H1 (cell line): ENCODE data around the gene RETSAT. TPM values are rescaled to one million over a fixed set of nuclear protein-coding genes. Genes with fewer than 3 reads are reported as not detected.

ENCODE experiments used
- CTCF ChIA-PET: fragments of 300-600 bp; sonication (Branson Sonifier 250); formaldehyde crosslinking; loops from one replicate; lab custom pipeline; 2021; ENCODE audit not compliant: partially characterized antibody; lab: Charles Lee
- POLR2A ChIA-PET: fragments of 300-600 bp; sonication (Branson Sonifier 250); formaldehyde crosslinking; loops from one replicate; lab custom pipeline; 2021; ENCODE audit warnings: inconsistent platforms; ENCODE audit not compliant: partially characterized antibody; lab: Charles Lee
- DNase-seq, 2 experiments: peaks; one replicate each; pipeline versions ENCODE4 v3.0.0 to v3.0.0-alpha.2; 2010 to 2022; ENCODE audit warnings: low spot score in 2 of 2, low read depth in 1 of 2, mixed read lengths in 1 of 2
- FAIRE-seq: peaks from 2 replicates; lab custom pipeline; 2011; peaks lifted over from hg19 to GRCh38; lab: Jason Lieb, UNC
- H2AFZ ChIP-seq: 2 replicates; pipeline ENCODE4 v1.8.1; 2012; ENCODE audit warnings: low read length, inconsistent platforms
- H2AK5ac ChIP-seq: 2 replicates; pipeline ENCODE4 v1.6.1; 2013; ENCODE audit warnings: low read depth, low read length
- H2BK120ac ChIP-seq: replicated peaks from 2 replicates; pipeline ENCODE3; 2013; ENCODE audit warnings: low read depth, low read length, inconsistent platforms
- H2BK12ac ChIP-seq: 2 replicates; pipeline ENCODE4 v1.6.1; 2013; ENCODE audit warnings: low read depth, low read length
- H2BK15ac ChIP-seq: 2 replicates; pipeline ENCODE4 v1.6.1; 2013; ENCODE audit warnings: low read length
- H2BK20ac ChIP-seq: 2 replicates; pipeline ENCODE4 v1.6.1; 2013; ENCODE audit warnings: low read length
- H2BK5ac ChIP-seq: 2 replicates; pipeline ENCODE4 v1.6.1; 2013; ENCODE audit warnings: low read depth, low read length
- H3K14ac ChIP-seq: 2 replicates; pipeline ENCODE4 v1.6.1; 2013; ENCODE audit warnings: inconsistent platforms; ENCODE audit not compliant: insufficient read length
- H3K18ac ChIP-seq: 2 replicates; pipeline ENCODE4 v1.6.1; 2013; ENCODE audit warnings: low read length; ENCODE audit errors: extremely low read depth
- H3K23ac ChIP-seq: 2 replicates; pipeline ENCODE4 v1.6.1; 2013; ENCODE audit warnings: inconsistent platforms; ENCODE audit not compliant: insufficient read length
- H3K23me2 ChIP-seq: 2 replicates; pipeline ENCODE4 v1.6.1; 2013; ENCODE audit warnings: low read depth, low read length
- H3K27ac ChIP-seq: 2 replicates; pipeline ENCODE4 v1.6.1; 2011; ENCODE audit warnings: low read depth, low read length, inconsistent platforms
- H3K27me3 ChIP-seq, 4 experiments: replicated peaks in 1 of 4; 1 replicate in 1 of 4; 2 replicates in 3 of 4; pipeline versions ENCODE4 v1.6.1 to v1.8.1; 2011 to 2013; ENCODE audit warnings: low read length in 3 of 4, mild to moderate bottlenecking in 3 of 4, inconsistent platforms in 2 of 4, mixed read lengths in 2 of 4, moderate library complexity in 1 of 4; ENCODE audit not compliant: control insufficient read depth in 3 of 4, insufficient read depth in 3 of 4; ENCODE audit errors: extremely low read depth in 1 of 4
- H3K36me3 ChIP-seq, 4 experiments: 2 replicates each; pipeline versions ENCODE4 v1.6.1 to v1.8.1; 2011 to 2013; ENCODE audit warnings: mild to moderate bottlenecking in 4 of 4, low read length in 3 of 4, moderate library complexity in 2 of 4, control low read depth in 1 of 4, inconsistent platforms in 1 of 4; ENCODE audit not compliant: insufficient read depth in 4 of 4, control insufficient read depth in 2 of 4
- H3K4ac ChIP-seq: replicated peaks from 2 replicates; pipeline ENCODE3; 2013; ENCODE audit warnings: low read length, low read depth, mixed read lengths, inconsistent platforms; ENCODE audit not compliant: insufficient read length
- H3K4me1 ChIP-seq, 4 experiments: replicated peaks in 1 of 4; 1 replicate in 1 of 4; 2 replicates in 3 of 4; pipeline versions ENCODE4 v1.6.1 to v1.8.1; 2011 to 2013; ENCODE audit warnings: low read length in 3 of 4, inconsistent platforms in 2 of 4, mixed read lengths in 1 of 4; ENCODE audit not compliant: insufficient read depth in 4 of 4, control insufficient read depth in 3 of 4
- H3K4me2 ChIP-seq, 2 experiments: 2 replicates each; pipeline versions ENCODE4 v1.6.1 to v1.8.1; 2011 to 2013; ENCODE audit warnings: low read depth in 2 of 2, low read length in 2 of 2, control low read depth in 1 of 2, inconsistent platforms in 1 of 2, mild to moderate bottlenecking in 1 of 2; ENCODE audit not compliant: insufficient read depth in 1 of 2
- H3K4me3 ChIP-seq, 4 experiments: fragments of 200-600, 300-600 bp in 1 of 4; sonication (generic), shearing (Covaris generic), sonication (Bioruptor Twin) in 1 of 4; 2 replicates each; pipeline versions ENCODE4 v1.5.1 to v1.8.1; 2011 to 2016; ENCODE audit warnings: low read length in 4 of 4, low read depth in 3 of 4, control low read depth in 2 of 4, inconsistent platforms in 2 of 4, mild to moderate bottlenecking in 2 of 4, mixed read lengths in 1 of 4, moderate library complexity in 1 of 4; ENCODE audit not compliant: insufficient read depth in 2 of 4; ENCODE audit errors: extremely low read depth in 1 of 4
- H3K56ac ChIP-seq: replicated peaks from 2 replicates; pipeline ENCODE3; 2013; ENCODE audit warnings: low read depth, mild to moderate bottlenecking, mixed read lengths, low read length, inconsistent platforms; ENCODE audit not compliant: insufficient read length
- H3K79me1 ChIP-seq: 2 replicates; pipeline ENCODE4 v1.6.1; 2013; ENCODE audit warnings: low read depth, low read length, control low read depth
- H3K79me2 ChIP-seq, 2 experiments: 2 replicates each; pipeline versions ENCODE4 v1.6.1 to v1.8.1; 2012 to 2013; ENCODE audit warnings: low read length in 2 of 2, mild to moderate bottlenecking in 2 of 2, inconsistent platforms in 1 of 2; ENCODE audit not compliant: insufficient read depth in 2 of 2, control insufficient read depth in 1 of 2
- H3K9ac ChIP-seq, 4 experiments: replicated peaks in 1 of 4; 1 replicate in 1 of 4; 2 replicates in 3 of 4; pipeline versions ENCODE4 v1.6.1 to v1.8.1; 2011 to 2013; ENCODE audit warnings: low read depth in 3 of 4, low read length in 3 of 4, control low read depth in 2 of 4, mild to moderate bottlenecking in 2 of 4, moderate library complexity in 2 of 4, inconsistent platforms in 1 of 4; ENCODE audit errors: extremely low read depth in 1 of 4
- H3K9me3 ChIP-seq, 2 experiments: 2 replicates each; pipeline versions ENCODE4 v1.6.1 to v1.8.1; 2012 to 2013; ENCODE audit warnings: mild to moderate bottlenecking in 2 of 2, moderate library complexity in 2 of 2, control low read depth in 1 of 2, inconsistent platforms in 1 of 2, low read depth in 1 of 2, low read length in 1 of 2, mixed read lengths in 1 of 2; ENCODE audit not compliant: insufficient read depth in 2 of 2
- H4K20me1 ChIP-seq, 2 experiments: replicated peaks in 1 of 2; 2 replicates each; pipeline versions ENCODE3 to v1.8.1; 2011 to 2013; ENCODE audit warnings: inconsistent platforms in 2 of 2, low read length in 2 of 2, mild to moderate bottlenecking in 1 of 2; ENCODE audit not compliant: insufficient read depth in 2 of 2, control insufficient read depth in 1 of 2
- H4K5ac ChIP-seq: 2 replicates; pipeline ENCODE4 v1.6.1; 2013; ENCODE audit warnings: low read length, low read depth, mixed read lengths, inconsistent platforms; ENCODE audit not compliant: insufficient read length
- H4K8ac ChIP-seq: 2 replicates; pipeline ENCODE4 v1.8.0; 2013; ENCODE audit warnings: mild to moderate bottlenecking, moderate library complexity, low read length, inconsistent platforms; ENCODE audit not compliant: insufficient read depth; ENCODE audit errors: extremely low read depth
- H4K91ac ChIP-seq: replicated peaks from 2 replicates; pipeline ENCODE3; 2013; ENCODE audit warnings: low read length, mixed read lengths, inconsistent platforms; ENCODE audit not compliant: insufficient read length
- CEBPB ChIP-seq: IDR thresholded peaks from 2 replicates; pipeline ENCODE4 v1.6.1; 2012; ENCODE audit warnings: low read depth, low read length
- CHD2 ChIP-seq: IDR thresholded peaks from 2 replicates; pipeline ENCODE4 v1.6.1; 2012; ENCODE audit warnings: low read length, improper control_type of control experiment
- EGR1 ChIP-seq: IDR thresholded peaks from 2 replicates; pipeline ENCODE4 v1.6.1; 2011; ENCODE audit warnings: low read depth, low read length, borderline replicate concordance
- KDM1A ChIP-seq: fragments of 200-600, 300-600 bp; sonication (generic); IDR thresholded peaks from 2 replicates; pipeline ENCODE4 v1.7.1; 2016; ENCODE audit warnings: mild to moderate bottlenecking, low read length, borderline replicate concordance
- PHF8 ChIP-seq: fragments of 200-600 bp; sonication (generic); conservative IDR thresholded peaks from 2 replicates; pipeline ENCODE4 v1.7.1; 2012; ENCODE audit warnings: low read depth, mild to moderate bottlenecking, inconsistent platforms, low read length, moderate library complexity
- POU5F1 ChIP-seq: IDR thresholded peaks from 2 replicates; pipeline ENCODE4 v1.6.1; 2011; ENCODE audit warnings: low read depth, mild to moderate bottlenecking, low read length, moderate library complexity
- SIN3A ChIP-seq, 2 experiments: IDR thresholded peaks in 1 of 2; conservative IDR thresholded peaks in 1 of 2; 2 replicates each; pipeline ENCODE4 v1.6.1; 2011 to 2012; ENCODE audit warnings: low read length in 2 of 2, improper control_type of control experiment in 1 of 2, low read depth in 1 of 2, mild to moderate bottlenecking in 1 of 2
- SP4 ChIP-seq: IDR thresholded peaks from 2 replicates; pipeline ENCODE4 v1.6.1; 2012; ENCODE audit warnings: low read length, inconsistent platforms
- WGBS, 2 experiments: shearing (Covaris generic) in 1 of 2; methylation state at CpG; one replicate each; pipeline versions ENCODE4 v1.1.6 to v1.1.7; 2013 to 2015; ENCODE audit warnings: low lambda C conversion rate in 2 of 2, mixed read lengths in 2 of 2, inconsistent platforms in 1 of 2, low coverage in 1 of 2, missing lambda C conversion rate in 1 of 2; ENCODE audit not compliant: insufficient replicate concordance in 2 of 2, insufficient coverage in 1 of 2, insufficient read length in 1 of 2; ENCODE audit errors: extremely low coverage in 1 of 2, missing lambda C conversion rate in 1 of 2; 5-methylcytosine and 5-hydroxymethylcytosine counted together
- polyA plus RNA-seq, 7 experiments: library from polyadenylated mRNA; depleted of rRNA in 3 of 7; stranded (reverse) in 5 of 7; unstranded in 2 of 7; fragments of >200 nt in 5 of 7; fragments of 200-250 nt in 2 of 7; gene quantifications; 1 replicate in 5 of 7; 2 replicates in 1 of 7; 4 replicates in 1 of 7; pipeline versions ENCODE4 v1.2.1 to v1.2.3, GENCODE V29; 2011 to 2013; ENCODE audit warnings: missing spikeins in 2 of 7, mixed read lengths in 2 of 7
- total RNA-seq: library from RNA; stranded (reverse); fragmentation: NEBNext Ultra II Directional; extraction: Animal tissue kit (Norgen Biotek cat#: 25700); gene quantifications from 2 replicates; pipeline ENCODE4 v1.2.1, GENCODE V29; 2021
- TF ChIP-seq, protein P1 (sequence below), 3 experiments: IDR thresholded peaks; 1 replicate in 2 of 3; 2 replicates in 1 of 3; pipeline versions ENCODE4 v1.5.1 to v1.6.1; 2011; ENCODE audit warnings: low read length in 3 of 3, mild to moderate bottlenecking in 3 of 3, inconsistent platforms in 2 of 3, low read depth in 1 of 3, moderate library complexity in 1 of 3; ENCODE audit not compliant: insufficient read depth in 1 of 3; ENCODE audit errors: control extremely low read depth in 1 of 3
- TF ChIP-seq, protein P2 (sequence below): IDR thresholded peaks from 2 replicates; pipeline ENCODE4 v1.6.1; 2012; ENCODE audit warnings: low read length, inconsistent platforms

RETSAT gene
- total and polyA plus RNA-seq, 2 of the 8 experiments (the other 6 are each of a cell fraction or from before 2014, with no cell fraction given) = 15.8 to 16.7 TPM

GRCh38 chr2:85378257-85378656, 23.9 kb upstream of the RETSAT start:
- no peak for FAIRE-seq
- CTCF ChIA-PET = interaction anchor here (1.0 kb wide), 1 partner anchor 12 kb away, joined by 4 read pairs; no protein-coding TSS in a partner anchor
- TF ChIP-seq, protein P1, sequence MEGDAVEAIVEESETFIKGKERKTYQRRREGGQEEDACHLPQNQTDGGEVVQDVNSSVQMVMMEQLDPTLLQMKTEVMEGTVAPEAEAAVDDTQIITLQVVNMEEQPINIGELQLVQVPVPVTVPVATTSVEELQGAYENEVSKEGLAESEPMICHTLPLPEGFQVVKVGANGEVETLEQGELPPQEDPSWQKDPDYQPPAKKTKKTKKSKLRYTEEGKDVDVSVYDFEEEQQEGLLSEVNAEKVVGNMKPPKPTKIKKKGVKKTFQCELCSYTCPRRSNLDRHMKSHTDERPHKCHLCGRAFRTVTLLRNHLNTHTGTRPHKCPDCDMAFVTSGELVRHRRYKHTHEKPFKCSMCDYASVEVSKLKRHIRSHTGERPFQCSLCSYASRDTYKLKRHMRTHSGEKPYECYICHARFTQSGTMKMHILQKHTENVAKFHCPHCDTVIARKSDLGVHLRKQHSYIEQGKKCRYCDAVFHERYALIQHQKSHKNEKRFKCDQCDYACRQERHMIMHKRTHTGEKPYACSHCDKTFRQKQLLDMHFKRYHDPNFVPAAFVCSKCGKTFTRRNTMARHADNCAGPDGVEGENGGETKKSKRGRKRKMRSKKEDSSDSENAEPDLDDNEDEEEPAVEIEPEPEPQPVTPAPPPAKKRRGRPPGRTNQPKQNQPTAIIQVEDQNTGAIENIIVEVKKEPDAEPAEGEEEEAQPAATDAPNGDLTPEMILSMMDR (IDR thresholded peaks at IDR 0.05; ENCODE audit: control extremely low read depth in 1 of 3, insufficient read depth in 1 of 3, low read depth in 1 of 3, low read length in 3 of 3) = no peak
- no peak for TF ChIP-seq POU5F1
- no peak for TF ChIP-seq CHD2
- TF ChIP-seq EGR1 = no peak
- TF ChIP-seq SIN3A (conservative IDR thresholded peaks at IDR 0.05 in 1 of 2, IDR thresholded peaks at IDR 0.05 in 1 of 2; ENCODE audit: low read depth in 1 of 2, low read length in 2 of 2) = no peak
- no peak for TF ChIP-seq PHF8
- TF ChIP-seq KDM1A = no peak
- TF ChIP-seq SP4 = no peak
- TF ChIP-seq, protein P2, sequence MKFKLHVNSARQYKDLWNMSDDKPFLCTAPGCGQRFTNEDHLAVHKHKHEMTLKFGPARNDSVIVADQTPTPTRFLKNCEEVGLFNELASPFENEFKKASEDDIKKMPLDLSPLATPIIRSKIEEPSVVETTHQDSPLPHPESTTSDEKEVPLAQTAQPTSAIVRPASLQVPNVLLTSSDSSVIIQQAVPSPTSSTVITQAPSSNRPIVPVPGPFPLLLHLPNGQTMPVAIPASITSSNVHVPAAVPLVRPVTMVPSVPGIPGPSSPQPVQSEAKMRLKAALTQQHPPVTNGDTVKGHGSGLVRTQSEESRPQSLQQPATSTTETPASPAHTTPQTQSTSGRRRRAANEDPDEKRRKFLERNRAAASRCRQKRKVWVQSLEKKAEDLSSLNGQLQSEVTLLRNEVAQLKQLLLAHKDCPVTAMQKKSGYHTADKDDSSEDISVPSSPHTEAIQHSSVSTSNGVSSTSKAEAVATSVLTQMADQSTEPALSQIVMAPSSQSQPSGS = no peak
- TF ChIP-seq CEBPB = no peak

More at GRCh38 chr2:85378257-85378656, 23.9 kb upstream of the RETSAT start:
- H3K4ac ChIP-seq = no peak overlapping the region
- no peak overlapping the region for H2AK5ac ChIP-seq
- H2BK15ac ChIP-seq = no peak overlapping the region
- WGBS, 2 experiments = 93% methylated on average over 5 of the region's 5 CpGs; no CpG with 5 or more reads in 1 of the 2 experiments
- H2BK12ac ChIP-seq = no peak overlapping the region
- H3K36me3 ChIP-seq = peaks cover 0 to 11% (median 1%) of the 10 kb centered on the region in 4 experiments; a peak in 4 of 8 replicates
- H4K91ac ChIP-seq = no peak overlapping the region
- H4K8ac ChIP-seq = no peak overlapping the region
- no peaks in the 10 kb centered on the region for H3K27me3 ChIP-seq
- H3K18ac ChIP-seq = no peak overlapping the region
- H3K23ac ChIP-seq = no peak overlapping the region
- no peaks in the 10 kb centered on the region for H3K23me2 ChIP-seq
- no peak overlapping the region for H4K5ac ChIP-seq
- POLR2A ChIA-PET = interaction anchor here (0.8 to 1.4 kb wide), 2 partner anchors 22 to 170 kb away, joined by 3 read pairs; no protein-coding TSS in a partner anchor
- H2BK20ac ChIP-seq = no peak overlapping the region
- no peaks in the 10 kb centered on the region for H3K79me1 ChIP-seq
- DNase-seq = no peak
- peaks cover 4 to 10% of the 10 kb centered on the region in 2 experiments; a peak in 3 of 4 replicates for H3K9me3 ChIP-seq
- no peak overlapping the region for H3K56ac ChIP-seq
- no peak overlapping the region for H3K27ac ChIP-seq
- no peak overlapping the region for H2AFZ ChIP-seq
- H3K79me2 ChIP-seq = no peaks in the 10 kb centered on the region
- no peak overlapping the region for H3K14ac ChIP-seq
- H3K4me1 ChIP-seq = no peaks in the 10 kb centered on the region
- H2BK5ac ChIP-seq = no peak overlapping the region
- no peak overlapping the region for H2BK120ac ChIP-seq
- H3K4me2 ChIP-seq = no peak overlapping the region
- no peak overlapping the region for H3K9ac ChIP-seq
- H3K4me3 ChIP-seq = no peak overlapping the region
- H4K20me1 ChIP-seq = no peaks in the 10 kb centered on the region
